Heart left ventricle (tissue), 13 donors: ENCODE data around the gene ASXL1.

Experiments used
- CTCF ChIP-seq, 12 donors: fragments of 200-600 bp; sonication (generic) in 4 of 12; IDR thresholded peaks; one replicate each; pipeline versions ENCODE4 v1.5.0 to v1.8.0; 2018 to 2022; ENCODE audit warnings: antibody characterized with exemption in 12 of 12, mild to moderate bottlenecking in 5 of 12
- POLR2A ChIP-seq, 2 donors: fragments of 450-650 bp; IDR thresholded peaks; one replicate each; pipeline ENCODE4 v1.6.1; 2017; ENCODE audit warnings: antibody characterized with exemption in 2 of 2, mild to moderate bottlenecking in 2 of 2, moderate library complexity in 2 of 2
- donor health status: ischemic (EF 13 %, LVEDD 7.1; RV severe dilation, severe dysfunction).
- donor health status: DM: no; HTN: yes; CAD: no.
- donor health status: DM: no; HTN: no; CAD: no.
- donor health status: ischemic (EF 25% LVEDD 6.9; RV normal size, moderate dysfunction).
- donor health status: ischemic (EF 25% LVEDD 5.7; RV mildly dilated, moderate dysfunction).
- donor health status: ischemic (EF 35%, LVEDD 5.7; RV mildly dilated, moderate dysfunction).
- donor health status: nonischemic (EF 11% LVEDD 7.7; RV severe dilation, severe dysfunction).
- donor health status: DM: yes; HTN: yes; CAD: no.
- donor health status: PGD.
- donor health status: ischemic (EF 29% LVEDD 5.4; RV normal size, mild dysfunction).
- donor health status: nonischemic (EF 23%, LVEDD 6.1; RV moderate dilation, normal function).

GRCh38 chr20:32387252-32387651 is 29.1 kb downstream of the ASXL1 start:
- TF ChIP-seq CTCF (IDR thresholded peaks at IDR 0.05): no peak
- TF ChIP-seq POLR2A (IDR thresholded peaks at IDR 0.05): no peak
